Neuron (in vitro differentiated cells): ENCODE measurements around the gene BTBD16.

Source experiments
- H2AFZ ChIP-seq: one replicate; pipeline ENCODE4 v1.6.1; 2013; ENCODE audit warnings: low read depth, mild to moderate bottlenecking, inconsistent platforms, low read length, moderate library complexity
- H3K27me3 ChIP-seq: one replicate; pipeline ENCODE4 v1.6.1; 2013; ENCODE audit warnings: low read length; ENCODE audit not compliant: insufficient read depth
- H3K36me3 ChIP-seq: one replicate; pipeline ENCODE4 v1.6.1; 2013; ENCODE audit warnings: low read length; ENCODE audit not compliant: insufficient read depth
- H3K4me1 ChIP-seq: one replicate; pipeline ENCODE4 v1.6.1; 2013; ENCODE audit warnings: low read length; ENCODE audit not compliant: insufficient read depth
- H3K4me3 ChIP-seq: 2 replicates; pipeline ENCODE4 v1.5.1; 2013; ENCODE audit warnings: mild to moderate bottlenecking, low read length, moderate library complexity
- H3K9me3 ChIP-seq: one replicate; pipeline ENCODE4 v1.6.1; 2013; ENCODE audit warnings: low read length

Gene BTBD16

DNA sequence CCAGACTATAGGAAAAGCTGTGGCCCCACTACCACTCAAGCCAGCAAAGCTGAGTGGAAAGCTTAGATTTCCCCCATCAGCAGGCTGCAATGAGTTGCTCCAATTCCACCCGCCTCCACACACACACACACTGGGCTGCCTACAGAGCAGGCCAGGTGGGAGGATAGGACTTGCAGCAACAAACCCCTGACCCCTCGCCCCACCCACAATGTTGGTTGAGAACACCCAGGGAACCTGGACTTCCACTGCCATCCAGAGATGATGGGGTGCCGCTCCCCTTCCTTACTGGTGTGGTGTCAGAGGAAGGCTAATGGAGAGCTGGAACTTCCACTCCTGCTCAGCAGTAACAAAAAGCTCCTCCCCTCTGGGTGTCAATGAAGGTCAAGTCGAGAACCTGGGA, 86.6 kb downstream of the BTBD16 start:
- H3K36me3 ChIP-seq: no peaks in the 10 kb centered on the region
- no peaks in the 10 kb centered on the region for H3K27me3 ChIP-seq
- H2AFZ ChIP-seq: no peak overlapping the region
- no peak overlapping the region for H3K4me3 ChIP-seq
- H3K4me1 ChIP-seq: peaks cover 9% of the 10 kb centered on the region
- H3K9me3 ChIP-seq: peaks cover 4% of the 10 kb centered on the region

DNA sequence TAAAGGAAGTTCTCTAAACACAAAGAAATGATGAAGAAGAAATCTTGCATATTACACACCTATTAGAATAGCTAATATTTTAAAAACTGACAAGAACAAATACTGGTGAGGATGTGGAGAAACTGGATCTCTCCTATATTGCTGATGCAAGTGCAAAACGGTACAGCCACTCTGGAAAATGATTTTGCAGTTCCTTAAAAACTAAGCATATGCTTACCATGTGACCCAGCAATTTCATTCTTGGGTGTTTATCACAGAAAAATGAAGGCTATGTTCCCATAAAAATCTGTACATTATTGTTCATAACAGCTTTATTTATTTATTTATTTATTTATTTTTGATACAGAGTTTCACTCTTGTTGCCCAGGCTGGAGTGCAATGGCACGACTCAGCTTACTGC, 88.5 kb downstream of the BTBD16 start:
- Histone ChIP-seq H2AFZ (no peak overlapping the region), H3K36me3 (no peaks in the 10 kb centered on the region), H3K9me3 (peaks cover 4% of the 10 kb centered on the region)

GRCh38 chr10:122361046-122361445, 90.0 kb downstream of the BTBD16 start:
- Histone ChIP-seq H2AFZ (no peak overlapping the region), H3K9me3 (peaks cover 4% of the 10 kb centered on the region), H3K36me3 (no peaks in the 10 kb centered on the region), H3K27me3 (no peaks in the 10 kb centered on the region), H3K4me3 (no peak overlapping the region), H3K4me1 (peaks cover 2% of the 10 kb centered on the region)

More for the DNA sequence above, 88.5 kb downstream of the BTBD16 start:
- H3K4me1 ChIP-seq: peaks cover 2% of the 10 kb centered on the region
- H3K27me3 ChIP-seq: no peaks in the 10 kb centered on the region
- H3K4me3 ChIP-seq: no peak overlapping the region

DNA sequence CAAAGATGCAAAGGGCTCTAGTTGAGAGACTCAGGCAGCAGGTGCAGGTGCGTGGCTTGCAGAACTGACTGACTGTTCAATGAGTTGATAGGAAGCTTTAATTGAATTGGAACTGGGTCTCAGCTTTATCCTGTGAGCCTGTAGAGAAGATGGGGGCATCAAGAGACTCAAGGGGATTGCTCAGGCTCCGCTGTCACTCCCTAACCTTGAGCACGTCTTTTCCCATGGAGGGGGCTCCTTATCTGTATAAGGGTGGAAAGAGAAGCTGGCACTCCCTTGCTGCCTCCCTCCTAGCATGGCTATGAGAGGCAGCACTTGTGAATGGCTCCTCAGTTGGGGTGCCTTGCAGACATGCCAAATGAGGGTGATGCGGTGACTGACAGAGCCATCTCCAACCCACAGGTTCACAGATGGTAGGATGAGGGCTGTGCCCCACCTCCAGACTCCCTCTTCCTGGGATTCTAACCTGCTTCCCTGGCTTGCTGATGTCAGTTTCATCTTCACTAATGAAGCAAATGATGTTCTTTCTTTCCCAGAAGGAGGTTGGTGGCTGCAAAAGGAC, 91.0 kb downstream of the BTBD16 start:
- Histone ChIP-seq H3K9me3 (peaks cover 4% of the 10 kb centered on the region), H2AFZ (no peak overlapping the region), H3K27me3 (no peaks in the 10 kb centered on the region), H3K4me3 (no peak overlapping the region), H3K4me1 (peaks cover 2% of the 10 kb centered on the region), H3K36me3 (no peaks in the 10 kb centered on the region)

DNA sequence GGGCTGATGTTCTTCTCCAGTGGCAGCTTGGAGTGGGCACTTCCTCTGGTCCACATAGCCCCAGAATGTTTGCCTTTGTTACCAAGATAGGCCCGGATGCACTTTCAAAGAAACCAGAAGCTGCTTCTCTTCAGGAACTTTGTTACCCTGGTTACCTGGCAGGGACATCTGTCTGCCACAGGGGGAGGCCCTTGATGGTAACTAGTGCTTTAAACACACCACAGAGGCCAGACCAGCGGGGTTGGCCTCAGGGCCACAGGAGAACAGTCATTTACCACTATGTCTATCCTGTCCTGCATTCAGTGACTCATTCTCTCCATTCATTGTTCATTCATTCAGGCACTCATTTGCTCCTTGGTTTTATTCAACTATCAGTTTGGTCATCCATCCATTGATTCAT, 91.5 kb downstream of the BTBD16 start:
- Histone ChIP-seq H3K4me1 (peaks cover 2% of the 10 kb centered on the region), H3K36me3 (no peaks in the 10 kb centered on the region), H3K9me3 (peaks cover 2% of the 10 kb centered on the region), H3K27me3 (no peaks in the 10 kb centered on the region), H2AFZ (no peak overlapping the region), H3K4me3 (no peak overlapping the region)

DNA sequence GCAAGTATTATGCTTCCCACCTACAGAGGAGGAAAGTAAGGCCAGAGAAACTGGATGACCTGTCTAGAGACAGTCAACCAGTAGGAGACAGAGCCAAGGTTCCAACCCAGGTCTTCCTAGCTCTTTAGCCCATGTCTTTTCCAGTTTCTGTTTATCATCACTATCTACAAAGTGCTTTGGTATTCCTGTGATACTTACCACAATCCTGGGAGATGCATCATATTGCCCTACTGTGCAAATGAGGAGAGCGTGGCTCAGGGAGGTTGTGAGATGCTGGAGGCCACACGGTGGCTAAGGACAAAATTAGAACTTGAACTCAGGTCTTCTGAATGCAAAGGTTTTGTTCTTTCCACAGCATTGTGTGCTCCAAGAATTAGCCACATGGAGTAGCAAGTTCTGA, 92.2 kb downstream of the BTBD16 start:
- Histone ChIP-seq H3K4me3 (no peak overlapping the region), H3K4me1 (peaks cover 4% of the 10 kb centered on the region), H3K36me3 (no peaks in the 10 kb centered on the region), H3K27me3 (no peaks in the 10 kb centered on the region), H2AFZ (no peak overlapping the region), H3K9me3 (no peaks in the 10 kb centered on the region)

- Histone ChIP-seq H3K36me3 (no peaks in the 10 kb centered on the region), H3K9me3 (no peaks in the 10 kb centered on the region), H2AFZ (no peak overlapping the region), H3K4me3 (no peak overlapping the region), H3K27me3 (no peaks in the 10 kb centered on the region), H3K4me1 (peaks cover 10% of the 10 kb centered on the region)
Observed at GRCh38 chr10:122363722-122364463, 92.8 kb downstream of the BTBD16 start.

- Histone ChIP-seq H3K4me1 (peaks cover 14% of the 10 kb centered on the region), H3K36me3 (no peaks in the 10 kb centered on the region), H3K9me3 (no peaks in the 10 kb centered on the region), H2AFZ (no peak overlapping the region), H3K4me3 (no peak overlapping the region), H3K27me3 (no peaks in the 10 kb centered on the region)
Observed at GRCh38 chr10:122368502-122369254, 97.6 kb downstream of the BTBD16 start.

DNA sequence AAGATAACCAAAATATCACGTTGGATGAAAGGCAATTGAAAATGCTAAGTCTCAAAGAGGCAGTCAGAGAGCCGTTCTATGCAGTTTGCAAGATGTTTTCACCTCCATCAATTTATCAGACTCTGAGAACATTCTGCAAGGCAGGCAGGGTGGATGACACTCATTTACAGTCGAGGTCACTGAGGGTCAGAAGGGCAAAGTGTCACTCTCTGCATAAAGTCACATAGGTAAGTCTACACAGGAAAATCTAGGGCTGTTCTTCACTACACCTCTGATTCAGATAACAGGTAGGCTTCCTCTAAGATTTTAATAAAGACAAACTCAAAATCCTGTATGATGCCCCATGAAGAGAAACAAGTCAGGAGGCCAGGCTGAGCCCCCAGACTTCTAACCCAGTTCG, 102.0 kb downstream of the BTBD16 start:
- peaks cover 27% of the 10 kb centered on the region for H3K4me1 ChIP-seq
- no peak overlapping the region for H2AFZ ChIP-seq
- no peaks in the 10 kb centered on the region for H3K9me3 ChIP-seq
- H3K4me3 ChIP-seq: no peak overlapping the region
- no peaks in the 10 kb centered on the region for H3K27me3 ChIP-seq
- no peaks in the 10 kb centered on the region for H3K36me3 ChIP-seq

DNA sequence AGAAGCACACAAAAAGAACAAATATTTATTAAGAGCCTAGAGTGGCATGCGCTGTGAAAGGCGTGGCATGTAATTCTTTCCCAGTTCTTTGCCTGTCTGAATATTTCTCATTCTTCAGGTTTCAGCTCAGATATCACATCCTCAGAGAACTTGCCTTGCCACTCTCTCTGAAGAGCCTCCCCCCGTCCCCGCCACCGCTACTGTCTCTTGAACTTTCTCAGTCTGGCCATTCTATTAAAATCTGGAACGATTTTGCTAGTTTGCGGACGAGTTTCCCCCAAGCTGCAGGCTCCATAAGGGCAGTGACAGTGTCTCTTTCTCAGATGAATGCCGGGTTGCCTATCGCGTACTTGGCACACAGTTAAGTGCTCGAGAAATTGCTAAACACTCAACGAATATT, 102.6 kb downstream of the BTBD16 start:
- Histone ChIP-seq H3K9me3 (no peaks in the 10 kb centered on the region), H3K36me3 (no peaks in the 10 kb centered on the region), H3K4me1 (peaks cover 21% of the 10 kb centered on the region), H3K27me3 (no peaks in the 10 kb centered on the region), H3K4me3 (peak overlapping the region; percentile 64), H2AFZ (peak overlapping the region; percentile 96)

DNA sequence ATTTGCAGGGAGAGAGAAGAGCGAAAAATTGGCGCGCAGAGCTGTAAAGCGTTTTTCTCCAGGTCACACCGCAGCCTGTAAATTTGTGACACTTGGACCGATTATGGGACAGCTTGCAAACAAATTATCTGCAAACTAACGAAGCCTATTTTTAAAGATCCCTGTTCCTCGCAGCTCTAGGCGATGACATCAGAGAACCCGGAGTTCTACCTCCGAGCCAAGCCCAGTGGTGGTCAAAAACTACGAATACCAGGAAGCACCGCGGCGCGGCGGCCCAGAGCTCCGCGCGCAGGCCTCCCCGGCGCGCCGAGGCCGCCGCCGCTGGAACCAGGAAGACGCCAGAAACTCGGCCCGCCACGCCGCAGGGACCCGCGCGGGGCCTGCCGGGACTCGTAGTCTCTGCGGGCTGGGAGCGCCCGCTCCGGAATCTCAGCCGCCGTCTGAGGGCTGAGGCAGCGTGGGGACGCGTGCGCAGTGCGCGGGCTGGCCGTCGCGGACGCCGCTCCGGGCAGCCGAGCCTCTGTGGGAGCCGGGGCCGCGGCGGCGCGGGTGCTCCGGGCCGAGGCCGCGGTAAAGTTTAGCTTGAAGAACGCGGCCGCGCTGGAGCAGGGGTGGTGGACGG, 103.3 kb downstream of the BTBD16 start, which contains the start of gene PLEKHA1:
PLEKHA1 (plus strand) TSS at position 472 of the 622 bp plus-strand sequence. CDS start 18,493 bp downstream, outside the sequence.
- H3K9me3 ChIP-seq: peaks cover 3% of the 10 kb centered on the region
- peak within 1 kb of the TSS; percentile 64 for H3K4me3 ChIP-seq
- peaks cover 16% of the 10 kb centered on the region for H3K4me1 ChIP-seq
- no peaks in the 10 kb centered on the region for H3K36me3 ChIP-seq
- peak within 1 kb of the TSS; percentile 96 for H2AFZ ChIP-seq
- no peaks in the 10 kb centered on the region for H3K27me3 ChIP-seq

DNA sequence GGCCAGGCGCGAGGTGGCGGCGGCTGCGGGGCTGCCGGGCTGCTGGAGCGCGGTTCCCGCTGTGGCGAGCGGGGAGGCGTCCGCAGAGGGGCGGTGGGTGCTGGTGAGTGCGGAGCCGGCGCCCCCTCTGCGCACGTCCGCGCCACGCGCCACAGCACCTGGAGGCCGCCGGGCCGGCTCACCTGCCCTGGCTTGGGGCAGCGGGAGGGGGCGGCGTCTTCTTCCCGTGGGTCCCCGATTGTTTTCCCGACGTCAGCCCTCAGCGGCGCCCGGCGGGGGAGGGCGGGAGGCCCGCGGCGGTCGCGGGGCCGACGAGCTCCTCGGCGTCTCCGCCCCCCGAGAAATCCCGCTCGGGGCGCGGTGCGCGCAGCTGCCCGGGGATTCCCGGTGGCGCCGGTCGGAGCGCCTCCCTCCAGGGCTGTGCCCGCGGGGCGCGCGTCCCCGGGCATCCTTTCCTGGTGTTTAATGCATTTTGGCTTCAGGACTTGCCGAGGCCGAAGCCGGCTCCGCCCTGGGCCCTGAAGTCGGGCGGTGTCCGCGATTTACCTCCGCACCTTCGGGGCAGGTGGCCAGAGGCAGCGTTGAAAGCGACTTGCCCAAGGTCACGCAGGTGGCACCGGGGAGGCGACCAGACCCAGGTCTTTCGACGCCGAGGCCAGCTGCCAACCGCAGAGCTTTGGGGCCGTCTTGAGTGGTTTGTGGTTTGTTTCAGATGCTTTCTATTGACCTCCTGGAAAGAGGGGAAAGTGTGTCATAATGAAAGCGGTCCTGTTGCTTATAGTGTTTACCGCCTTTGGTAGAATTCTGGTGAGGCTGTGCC, 104.0 kb downstream of the BTBD16 start:
- no peaks in the 10 kb centered on the region for H3K36me3 ChIP-seq
- H3K27me3 ChIP-seq: no peaks in the 10 kb centered on the region
- peaks cover 16% of the 10 kb centered on the region for H3K4me1 ChIP-seq
- peak overlapping the region; percentile 96 for H2AFZ ChIP-seq
- H3K9me3 ChIP-seq: peaks cover 3% of the 10 kb centered on the region
- peak overlapping the region; percentile 64 for H3K4me3 ChIP-seq
